ENCODE results near the gene ISOC2. TPM values are rescaled to one million over a fixed set of nuclear protein-coding genes. Genes with fewer than 3 reads are reported as not detected.
A peak's percentile ranks its signal among the peaks of the same experiment; 100 is the strongest.

Gene ISOC2
- total and polyA plus RNA-seq, 9 of the 15 experiments (the other 6 are each of a cell fraction or from before 2014, with no cell fraction given) = 1.2 to 229 (median 58.3) TPM

DNA sequence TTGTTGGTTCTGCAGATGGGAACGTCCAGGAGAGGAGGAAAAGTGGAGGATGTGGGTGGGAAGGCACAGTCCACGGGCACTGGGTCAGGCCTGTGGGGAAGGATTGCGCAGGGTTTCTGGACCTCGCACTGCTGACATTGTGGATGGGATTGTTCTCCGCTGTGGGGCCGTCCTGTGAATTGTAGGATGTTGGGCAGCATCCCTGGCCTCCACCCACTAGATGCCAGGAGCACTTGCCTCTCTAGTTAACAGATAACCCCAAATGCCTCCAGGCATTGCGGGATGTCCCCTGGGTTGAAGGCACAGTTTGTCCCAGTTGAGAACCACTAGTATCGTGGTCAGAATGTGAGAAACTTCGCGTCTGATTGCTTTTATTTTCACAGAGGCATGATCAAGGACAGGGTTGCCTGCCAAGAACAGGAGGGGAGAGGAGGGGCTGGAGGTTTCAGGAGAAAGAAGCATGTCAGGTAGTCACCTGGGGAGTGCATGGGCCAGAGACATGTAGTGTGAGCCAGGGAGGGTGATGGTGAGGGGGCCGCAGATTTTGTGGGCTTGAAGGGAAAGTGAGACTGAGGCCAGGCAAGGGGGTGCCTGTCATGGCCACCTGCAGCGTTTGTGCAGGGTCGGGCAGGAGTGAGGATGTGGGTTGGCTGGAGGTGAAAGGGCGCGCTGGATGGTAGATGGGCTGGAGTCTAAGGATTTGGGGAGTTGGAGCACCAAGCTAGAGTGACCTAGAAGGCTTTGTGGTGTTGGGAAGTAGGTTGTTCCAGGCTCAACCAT is 18.2 kb upstream of the ISOC2 start:
- intact Hi-C loops (cut with micrococcal nuclease) (no loop called here), in situ Hi-C loops (cut with MboI) (no loop called here)
- Histone ChIP-seq H4K20me1 (replicated peaks; ENCODE audit: control insufficient read depth, insufficient read depth, low read length) (no peaks in the 10 kb centered on the region), H3K9ac (ENCODE audit: insufficient read depth in 1 of 2, low read depth in 2 of 2, low read length in 2 of 2) (peak overlapping the region in 1 of 2 experiments; percentile 73; a peak in 2 of 4 replicates), H3K4me3 (no peak overlapping the region), H3K27me3 (ENCODE audit: control insufficient read depth in 2 of 2, insufficient read depth in 2 of 2, low read length in 2 of 2) (no peaks in the 10 kb centered on the region), H3K27ac (ENCODE audit: extremely low read depth, low read depth, low read length) (no peak overlapping the region), H3K36me3 (ENCODE audit: control insufficient read depth, insufficient read depth, low read length) (peaks cover 28% of the 10 kb centered on the region; the same call in 2 of the 3 replicates), H3K9me1 (ENCODE audit: control insufficient read depth, insufficient read depth, low read length) (no peaks in the 10 kb centered on the region), H3K4me2 (ENCODE audit: insufficient read depth, low read length) (no peak overlapping the region), H2AFZ (ENCODE audit: low read depth, low read length) (no peak overlapping the region), H3K4me1 (replicated peaks in 1 of 2; ENCODE audit: control insufficient read depth in 2 of 2, insufficient read depth in 2 of 2, low read length in 2 of 2) (peaks cover 18 to 59% of the 10 kb centered on the region in 2 experiments), H3K79me2 (ENCODE audit: control insufficient read depth, insufficient read depth, low read length) (peaks cover 20% of the 10 kb centered on the region), H3K9me3 (replicated peaks; ENCODE audit: control insufficient read depth, insufficient read depth, low read depth, low read length) (no peaks in the 10 kb centered on the region)
- no peak for DNase-seq (ENCODE audit: extremely low read depth in 1 of 4, low spot score in 3 of 4)
- no TSS peak for BruUV-seq (replicated peaks)
- no peak for FAIRE-seq
- TF ChIP-seq, protein P1, sequence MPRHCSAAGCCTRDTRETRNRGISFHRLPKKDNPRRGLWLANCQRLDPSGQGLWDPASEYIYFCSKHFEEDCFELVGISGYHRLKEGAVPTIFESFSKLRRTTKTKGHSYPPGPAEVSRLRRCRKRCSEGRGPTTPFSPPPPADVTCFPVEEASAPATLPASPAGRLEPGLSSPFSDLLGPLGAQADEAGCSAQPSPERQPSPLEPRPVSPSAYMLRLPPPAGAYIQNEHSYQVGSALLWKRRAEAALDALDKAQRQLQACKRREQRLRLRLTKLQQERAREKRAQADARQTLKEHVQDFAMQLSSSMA (CRISPR knock-in tag; IDR thresholded peaks at IDR 0.05) = no peak
- TF ChIP-seq ZNF561 (CRISPR knock-in tag; conservative IDR thresholded peaks at IDR 0.05) (no peak), KDM4B (IDR thresholded peaks at IDR 0.05; ENCODE audit: borderline replicate concordance in 2 of 2, low read depth in 1 of 2) (no peak), TAF1 (IDR thresholded peaks at IDR 0.05; ENCODE audit: control insufficient read depth, extremely low read depth, insufficient read depth, low read length, severe bottlenecking) (no peak), GATA2 (CRISPR knock-in tag; IDR thresholded peaks at IDR 0.05) (no peak), ZNF695 (CRISPR knock-in tag; IDR thresholded peaks at IDR 0.05) (no peak), ILK (tag; IDR thresholded peaks at IDR 0.05; ENCODE audit: borderline replicate concordance, low read depth) (no peak), FOXA3 (CRISPR knock-in tag; conservative IDR thresholded peaks at IDR 0.05 in 1 of 2, IDR thresholded peaks at IDR 0.05 in 1 of 2) (no peak), ZC3H11A (IDR thresholded peaks at IDR 0.05; ENCODE audit: low read depth, low read length) (no peak), SMAD4 (CRISPR knock-in tag; conservative IDR thresholded peaks at IDR 0.05) (no peak)
- TF ChIP-seq, protein P2, sequence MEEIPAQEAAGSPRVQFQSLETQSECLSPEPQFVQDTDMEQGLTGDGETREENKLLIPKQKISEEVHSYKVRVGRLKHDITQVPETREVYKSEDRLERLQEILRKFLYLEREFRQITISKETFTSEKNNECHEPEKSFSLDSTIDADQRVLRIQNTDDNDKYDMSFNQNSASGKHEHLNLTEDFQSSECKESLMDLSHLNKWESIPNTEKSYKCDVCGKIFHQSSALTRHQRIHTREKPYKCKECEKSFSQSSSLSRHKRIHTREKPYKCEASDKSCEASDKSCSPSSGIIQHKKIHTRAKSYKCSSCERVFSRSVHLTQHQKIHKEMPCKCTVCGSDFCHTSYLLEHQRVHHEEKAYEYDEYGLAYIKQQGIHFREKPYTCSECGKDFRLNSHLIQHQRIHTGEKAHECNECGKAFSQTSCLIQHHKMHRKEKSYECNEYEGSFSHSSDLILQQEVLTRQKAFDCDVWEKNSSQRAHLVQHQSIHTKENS (CRISPR knock-in tag; IDR thresholded peaks at IDR 0.05) = no peak
- TF ChIP-seq, protein P3, sequence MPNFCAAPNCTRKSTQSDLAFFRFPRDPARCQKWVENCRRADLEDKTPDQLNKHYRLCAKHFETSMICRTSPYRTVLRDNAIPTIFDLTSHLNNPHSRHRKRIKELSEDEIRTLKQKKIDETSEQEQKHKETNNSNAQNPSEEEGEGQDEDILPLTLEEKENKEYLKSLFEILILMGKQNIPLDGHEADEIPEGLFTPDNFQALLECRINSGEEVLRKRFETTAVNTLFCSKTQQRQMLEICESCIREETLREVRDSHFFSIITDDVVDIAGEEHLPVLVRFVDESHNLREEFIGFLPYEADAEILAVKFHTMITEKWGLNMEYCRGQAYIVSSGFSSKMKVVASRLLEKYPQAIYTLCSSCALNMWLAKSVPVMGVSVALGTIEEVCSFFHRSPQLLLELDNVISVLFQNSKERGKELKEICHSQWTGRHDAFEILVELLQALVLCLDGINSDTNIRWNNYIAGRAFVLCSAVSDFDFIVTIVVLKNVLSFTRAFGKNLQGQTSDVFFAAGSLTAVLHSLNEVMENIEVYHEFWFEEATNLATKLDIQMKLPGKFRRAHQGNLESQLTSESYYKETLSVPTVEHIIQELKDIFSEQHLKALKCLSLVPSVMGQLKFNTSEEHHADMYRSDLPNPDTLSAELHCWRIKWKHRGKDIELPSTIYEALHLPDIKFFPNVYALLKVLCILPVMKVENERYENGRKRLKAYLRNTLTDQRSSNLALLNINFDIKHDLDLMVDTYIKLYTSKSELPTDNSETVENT (CRISPR knock-in tag; IDR thresholded peaks at IDR 0.05) = no peak
- CTCF ChIA-PET (ENCODE audit: low intra/inter-chr PET ratio) = no interaction called here
- no peak for ATAC-seq
- 78% methylated on average over 14 of the region's 15 CpGs for WGBS (ENCODE audit: insufficient coverage, low coverage, missing lambda C conversion rate)
- POLR2A ChIA-PET = interaction anchor here (0.6 to 2.0 kb wide), 5 partner anchors 12 to 145 kb away, joined by 3 to 6 read pairs (median 3); partner anchors contain the start of gene ZNF784
